Effector CD8-positive, alpha-beta T cell (primary cell): Measurements from ENCODE around the gene FAM3B.
A peak's percentile ranks its signal among the peaks of the same experiment; 100 is the strongest.

ENCODE experiments used
- DNase-seq: peaks from one replicate; lab custom pipeline; 2025; lab: John Stamatoyannopoulos, UW

The FAM3B gene

DNA sequence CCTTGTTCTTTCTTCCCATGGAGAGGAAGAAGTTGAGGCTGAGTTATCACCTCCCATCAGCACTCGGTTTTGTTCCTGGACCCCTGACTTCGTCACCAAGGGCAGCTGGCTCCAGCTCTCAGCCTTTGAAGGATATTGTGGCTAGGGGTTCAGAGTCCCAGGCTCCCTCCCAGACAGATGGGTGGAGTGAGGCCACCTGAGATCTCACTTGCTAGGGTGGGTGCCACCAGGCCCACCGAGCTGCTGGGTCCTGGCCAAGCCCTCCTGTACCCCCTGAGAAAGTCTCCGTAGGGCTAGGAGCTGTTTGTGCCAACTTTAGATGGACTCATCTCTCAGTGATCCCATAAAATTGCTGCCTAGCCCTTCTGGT is 52.1 kb downstream of the FAM3B start:
- no peak for DNase-seq

DNA sequence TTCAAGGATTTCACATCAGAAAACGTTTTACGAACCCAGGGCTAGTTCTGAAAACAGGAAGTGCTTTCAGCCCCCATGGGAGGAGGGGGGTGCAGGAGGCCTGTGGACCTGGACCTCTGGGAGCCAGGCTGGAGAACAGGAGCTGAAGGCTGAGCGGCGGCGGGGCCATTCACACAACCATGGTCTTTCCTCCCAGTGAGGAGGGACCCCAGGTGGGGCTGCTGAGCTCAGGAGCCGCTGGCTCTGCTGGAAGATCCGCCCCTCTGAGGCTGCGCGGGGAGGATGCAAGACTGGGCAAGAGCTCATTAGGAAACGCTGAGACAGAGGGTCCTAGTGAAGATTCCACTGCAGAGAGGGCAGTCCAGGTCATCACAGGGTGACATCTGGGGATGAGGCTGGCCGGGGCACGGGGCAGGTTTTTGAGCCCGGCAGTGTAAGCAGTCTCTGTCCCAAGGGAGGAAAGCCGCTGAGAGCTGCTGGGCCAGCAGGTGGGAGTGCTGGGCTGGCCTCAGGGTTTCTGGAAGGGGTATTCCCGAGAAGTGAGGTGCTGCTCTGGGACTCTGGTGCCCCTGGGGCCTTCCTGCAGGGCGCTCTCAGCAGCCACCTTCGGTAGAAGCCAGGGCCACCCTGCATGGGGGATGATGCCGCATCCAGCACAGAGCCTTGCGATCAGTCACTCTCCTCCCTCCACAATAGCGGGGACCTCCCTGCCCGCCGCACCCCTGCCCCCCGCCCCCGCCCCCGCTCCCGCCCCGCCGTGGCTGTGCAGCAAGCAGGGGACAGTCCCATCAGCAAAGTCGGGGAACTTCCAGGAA is 52.7 kb downstream of the FAM3B start:
- DNase-seq: peak; percentile 35

DNA sequence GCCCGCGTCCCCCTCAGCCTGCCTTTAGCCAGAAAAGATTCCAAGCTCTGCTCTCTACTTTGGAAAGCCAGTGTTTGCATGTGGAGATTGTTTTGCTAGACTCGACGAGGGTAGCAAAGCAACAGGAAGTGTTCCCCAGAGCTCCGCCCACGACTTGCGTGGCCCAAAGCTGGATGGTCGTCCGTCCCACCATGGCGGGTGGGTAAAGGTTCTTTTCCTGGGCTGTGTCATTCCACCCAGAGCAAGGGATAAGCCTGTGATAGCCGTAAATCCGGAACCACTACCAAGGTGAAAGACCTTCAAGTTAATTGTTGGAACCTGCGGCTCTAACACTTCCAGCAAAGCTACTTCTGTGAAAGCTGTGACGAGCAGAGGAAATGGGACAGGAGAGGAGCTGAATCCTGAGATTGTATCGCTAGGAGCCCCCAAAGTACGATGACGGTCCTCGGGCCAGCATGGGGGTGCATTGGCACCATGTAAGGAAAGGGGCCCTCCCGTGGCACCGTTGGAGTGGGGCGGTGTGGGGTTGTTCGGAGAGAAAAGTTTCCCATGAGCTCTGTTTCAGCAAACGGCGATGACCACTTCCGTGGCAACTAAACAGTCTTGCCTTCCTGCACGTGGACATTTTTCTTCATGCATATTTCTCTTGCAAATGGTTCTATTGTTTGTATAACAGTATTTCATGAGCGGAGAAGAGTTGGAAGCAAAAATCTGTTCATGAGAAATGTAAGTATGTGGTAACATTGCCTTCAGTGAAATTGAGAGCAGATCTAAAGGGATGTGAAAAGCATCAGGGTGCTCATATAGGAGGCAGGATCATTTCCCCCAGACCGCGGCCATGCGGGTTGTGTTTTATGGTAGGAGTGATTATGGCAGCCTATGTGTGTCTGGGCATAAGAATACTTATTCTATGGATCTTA is 53.6 kb downstream of the FAM3B start:
- peak; percentile 35 for DNase-seq

DNA sequence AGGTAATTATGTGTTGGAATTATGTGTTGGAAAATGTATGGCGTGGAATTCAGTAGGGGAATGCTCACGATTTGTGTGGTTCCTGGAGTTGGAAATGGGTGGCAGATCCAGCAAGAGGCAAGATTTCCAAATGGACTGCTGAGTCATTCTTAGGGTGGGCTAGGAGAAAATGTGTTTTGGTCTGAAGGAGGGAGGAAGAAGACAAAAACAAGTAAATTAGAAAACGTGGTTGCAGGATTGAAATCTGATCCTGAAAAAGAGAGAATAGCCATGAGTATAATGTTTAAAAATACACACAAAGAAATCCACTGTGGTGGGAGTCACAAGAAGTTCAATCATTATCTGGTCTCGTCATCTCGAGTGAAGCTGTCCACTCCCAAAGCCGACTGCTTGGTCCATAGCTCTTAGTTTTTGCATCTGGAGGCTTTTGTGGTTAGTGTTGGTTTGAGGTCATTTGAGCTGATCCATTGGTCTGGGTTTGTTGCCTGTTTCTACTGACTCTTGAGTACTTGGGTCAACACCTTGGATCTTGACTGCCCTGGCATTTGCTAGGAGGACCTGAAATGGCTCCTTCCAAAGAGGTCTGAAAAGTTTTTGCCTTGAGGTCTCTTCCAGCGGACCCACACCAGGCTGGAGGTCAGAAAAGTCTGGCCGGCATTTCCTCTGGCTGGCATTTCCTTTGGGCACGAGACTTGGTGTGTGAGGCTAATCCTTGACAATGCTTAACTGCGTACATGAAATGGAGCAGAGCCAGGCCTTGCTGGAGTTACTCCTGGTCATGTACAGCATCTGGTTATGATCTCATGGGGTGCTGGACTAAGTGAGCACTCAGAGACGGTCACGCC is 54.5 kb downstream of the FAM3B start:
- DNase-seq: no peak

DNA sequence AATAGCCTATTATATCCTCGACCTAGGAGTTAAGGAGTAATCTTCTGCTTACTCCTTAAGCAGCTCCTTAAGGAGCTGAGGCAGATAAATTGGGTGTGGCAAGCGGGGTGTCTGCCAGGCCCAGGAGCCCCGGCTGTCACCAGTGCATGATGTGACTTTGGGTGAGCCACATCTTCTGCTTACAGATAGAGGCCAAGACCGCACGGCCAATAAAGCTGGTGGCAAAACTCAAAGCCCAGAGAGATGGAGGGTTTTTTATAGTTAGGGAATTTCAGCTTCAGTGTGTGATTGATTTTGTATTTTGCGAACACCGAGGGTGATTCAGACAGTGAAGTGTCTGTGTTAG is 55.1 kb downstream of the FAM3B start:
- no peak for DNase-seq

DNA sequence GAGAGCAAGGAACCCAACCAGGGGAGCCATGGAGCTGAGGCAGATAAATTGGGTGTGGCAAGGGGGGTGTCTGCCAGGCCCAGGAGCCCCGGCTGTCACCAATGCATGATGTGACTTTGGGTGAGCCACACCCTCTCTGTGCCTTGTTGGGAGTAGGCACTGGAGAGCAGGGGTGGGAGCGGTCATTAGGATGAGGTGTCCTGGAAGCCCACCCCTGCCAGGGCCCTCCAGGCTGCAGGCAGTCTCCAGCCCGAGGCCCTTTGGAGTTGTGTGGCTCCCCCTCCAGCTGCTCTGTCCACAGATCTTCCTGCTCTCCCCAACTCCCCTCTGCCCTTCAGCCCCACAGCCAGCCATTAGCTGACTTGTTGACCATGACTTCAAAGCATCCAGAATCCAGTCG is 56.7 kb downstream of the FAM3B start:
- DNase-seq: no peak

DNA sequence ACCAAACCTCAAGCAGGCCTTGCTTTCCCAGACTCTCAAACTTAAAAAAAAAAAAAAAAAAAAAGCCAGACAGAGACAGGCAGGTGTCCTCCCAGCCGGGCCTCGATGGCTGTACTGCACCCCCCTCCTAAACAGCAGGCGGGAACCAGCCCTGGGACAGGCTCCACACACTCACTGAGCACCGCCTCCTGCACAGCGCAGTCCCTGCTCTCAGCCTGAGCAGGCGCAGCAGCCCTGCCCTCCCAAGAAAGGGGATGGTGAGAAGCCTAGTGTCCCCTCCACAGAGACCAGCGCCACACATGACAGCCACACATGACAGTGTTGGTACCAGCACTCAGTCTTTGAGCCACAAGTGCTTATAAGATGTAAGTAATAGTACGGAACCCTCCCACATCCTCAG is 57.2 kb downstream of the FAM3B start:
- DNase-seq: no peak

DNA sequence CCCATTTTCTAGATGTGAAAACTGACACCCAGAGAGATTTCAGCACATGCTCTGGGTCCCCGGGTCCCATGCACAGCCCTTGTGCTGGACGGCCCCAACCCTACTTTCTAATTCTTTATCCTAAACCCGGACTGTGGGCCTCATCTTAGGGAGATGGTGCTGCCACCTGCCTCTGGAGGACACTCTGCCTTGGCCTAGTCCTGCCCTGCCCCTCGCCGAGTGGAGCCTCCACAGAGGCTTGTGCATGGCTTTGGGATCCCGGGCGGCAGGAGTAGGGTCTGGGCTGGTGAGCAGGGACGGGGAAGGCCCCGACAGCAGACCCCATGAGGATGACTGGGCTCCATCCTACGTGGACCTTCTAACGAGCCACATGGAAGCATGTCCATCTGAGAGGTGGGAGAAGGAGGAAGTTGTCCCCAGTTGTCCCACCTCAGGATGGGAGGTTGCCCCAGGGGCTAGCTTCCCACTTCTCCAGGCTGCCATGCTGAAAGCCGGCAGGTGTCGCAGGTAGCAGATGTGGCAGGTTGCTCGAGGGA is 57.6 kb downstream of the FAM3B start:
- no peak for DNase-seq

DNA sequence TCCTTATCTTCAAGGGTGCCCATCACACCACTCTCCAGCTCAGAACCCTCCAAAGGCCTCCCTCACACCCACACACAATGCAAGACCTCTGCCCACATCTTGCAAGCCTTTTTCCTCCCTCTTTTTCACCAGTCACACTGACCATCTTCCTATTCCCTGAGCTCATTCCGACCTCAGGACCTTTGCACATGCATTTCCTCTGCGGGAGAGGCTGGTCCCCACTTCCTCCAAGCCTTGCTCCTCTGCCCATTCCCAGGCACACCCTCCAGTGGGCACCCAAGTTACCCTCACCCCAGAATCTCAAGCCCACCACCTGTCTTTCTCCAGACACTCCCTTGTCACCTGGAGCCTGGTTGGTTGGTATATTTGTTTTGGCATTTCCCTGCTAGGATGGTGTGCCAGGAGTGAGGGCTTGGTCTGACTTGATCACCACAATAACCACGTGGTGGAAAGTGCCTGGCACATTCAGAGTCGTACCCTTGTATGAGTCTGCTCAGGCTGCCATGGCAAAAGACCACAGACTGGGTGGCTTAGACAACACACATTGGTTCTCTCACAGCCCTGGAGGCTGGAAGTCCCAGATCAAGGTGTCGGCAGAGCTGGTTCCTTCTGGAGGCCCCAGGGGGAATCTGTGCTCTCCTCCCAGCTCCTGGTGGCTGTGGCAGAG is 58.4 kb downstream of the FAM3B start:
- no peak for DNase-seq

DNA sequence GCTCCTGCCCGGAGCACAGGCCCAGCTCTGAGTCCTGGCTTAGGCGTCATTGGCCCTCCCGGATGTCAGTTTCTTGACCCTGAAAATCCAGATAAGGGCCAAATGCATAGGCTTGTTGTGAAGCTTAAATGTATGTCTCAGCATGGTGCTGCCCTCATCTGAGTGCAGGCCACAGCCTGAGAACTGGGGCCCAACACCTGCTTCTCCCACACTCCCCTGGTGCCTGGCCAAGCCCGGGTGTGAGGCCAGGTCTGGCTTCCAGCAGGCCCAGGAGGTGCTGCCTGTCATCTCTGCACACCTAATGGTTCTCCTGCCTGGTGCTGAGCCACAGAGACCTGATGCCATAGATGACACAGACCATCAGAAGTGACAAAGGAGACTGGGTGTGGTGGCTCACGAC is 59.3 kb downstream of the FAM3B start:
- no peak for DNase-seq

DNA sequence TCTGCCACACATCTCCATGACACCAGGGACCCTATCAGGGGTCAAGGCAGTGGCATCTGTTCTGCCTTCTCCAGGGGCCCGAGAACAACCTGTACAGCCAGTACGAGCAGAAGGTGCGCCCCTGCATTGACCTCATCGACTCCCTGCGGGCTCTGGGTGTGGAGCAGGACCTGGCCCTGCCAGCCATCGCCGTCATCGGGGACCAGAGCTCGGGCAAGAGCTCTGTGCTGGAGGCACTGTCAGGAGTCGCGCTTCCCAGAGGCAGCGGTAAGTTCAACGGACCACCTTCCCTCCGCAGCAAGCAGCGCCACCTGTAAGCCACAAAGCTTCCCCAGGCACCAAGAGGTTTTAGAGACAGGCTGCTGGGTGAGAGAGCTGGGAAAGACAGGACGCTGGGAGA is 61.1 kb downstream of the FAM3B start:
- no peak for DNase-seq

DNA sequence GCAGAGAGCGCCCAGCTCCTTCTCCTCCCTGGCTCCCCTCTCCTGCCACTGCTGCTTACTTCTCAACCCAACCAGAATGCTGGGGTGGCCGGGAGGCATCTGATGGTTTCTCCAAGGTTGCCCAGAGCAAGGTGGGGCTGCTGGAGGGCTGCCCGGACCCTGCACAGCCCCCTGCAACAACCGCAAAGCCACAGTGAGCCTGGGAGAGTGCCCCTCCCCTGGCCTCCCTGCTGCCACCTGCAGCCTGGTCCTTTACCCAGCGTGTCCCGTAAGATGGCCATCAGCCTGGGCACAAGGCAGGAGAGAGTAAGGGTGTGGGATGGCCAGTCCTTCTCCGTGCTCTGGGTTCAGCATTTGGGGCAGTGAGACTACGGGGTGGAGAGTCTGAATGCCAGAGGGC is 62.2 kb downstream of the FAM3B start:
- no peak for DNase-seq

DNA sequence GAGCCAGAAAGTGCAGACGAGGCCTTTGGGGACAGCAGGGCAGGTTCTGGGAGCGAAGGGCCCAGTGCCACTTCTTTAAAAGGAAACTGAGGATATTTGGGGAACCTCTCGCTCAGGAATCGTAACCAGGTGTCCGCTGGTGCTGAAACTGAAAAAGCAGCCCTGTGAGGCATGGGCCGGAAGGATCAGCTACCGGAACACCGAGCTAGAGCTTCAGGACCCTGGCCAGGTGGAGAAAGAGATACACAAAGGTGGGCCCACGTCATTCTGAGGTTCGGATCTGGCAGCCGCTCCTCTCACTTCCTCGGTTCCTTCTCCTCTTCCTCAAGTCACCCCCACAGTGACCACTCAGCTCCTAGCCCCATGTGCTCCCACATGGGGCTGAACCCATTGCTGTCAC is 63.3 kb downstream of the FAM3B start:
- no peak for DNase-seq

DNA sequence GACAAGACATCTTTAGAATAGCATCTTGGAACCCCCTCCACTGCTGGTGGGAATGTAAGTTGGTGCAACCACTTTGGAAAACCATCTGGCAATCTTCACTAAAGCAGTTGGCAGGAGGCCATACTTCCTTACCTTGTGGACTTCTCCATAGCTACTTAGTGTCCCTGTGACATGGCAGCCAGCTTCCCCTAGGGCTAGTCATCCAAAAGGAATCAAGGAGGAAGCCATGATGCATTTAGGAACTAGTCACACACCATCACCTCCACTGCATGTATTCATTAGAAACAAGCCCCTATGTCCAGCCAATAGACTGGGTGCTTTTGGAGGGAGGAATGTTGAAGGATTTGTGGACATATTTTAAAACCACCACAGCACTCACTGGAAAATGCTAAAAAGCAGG is 65.1 kb downstream of the FAM3B start:
- DNase-seq: no peak

DNA sequence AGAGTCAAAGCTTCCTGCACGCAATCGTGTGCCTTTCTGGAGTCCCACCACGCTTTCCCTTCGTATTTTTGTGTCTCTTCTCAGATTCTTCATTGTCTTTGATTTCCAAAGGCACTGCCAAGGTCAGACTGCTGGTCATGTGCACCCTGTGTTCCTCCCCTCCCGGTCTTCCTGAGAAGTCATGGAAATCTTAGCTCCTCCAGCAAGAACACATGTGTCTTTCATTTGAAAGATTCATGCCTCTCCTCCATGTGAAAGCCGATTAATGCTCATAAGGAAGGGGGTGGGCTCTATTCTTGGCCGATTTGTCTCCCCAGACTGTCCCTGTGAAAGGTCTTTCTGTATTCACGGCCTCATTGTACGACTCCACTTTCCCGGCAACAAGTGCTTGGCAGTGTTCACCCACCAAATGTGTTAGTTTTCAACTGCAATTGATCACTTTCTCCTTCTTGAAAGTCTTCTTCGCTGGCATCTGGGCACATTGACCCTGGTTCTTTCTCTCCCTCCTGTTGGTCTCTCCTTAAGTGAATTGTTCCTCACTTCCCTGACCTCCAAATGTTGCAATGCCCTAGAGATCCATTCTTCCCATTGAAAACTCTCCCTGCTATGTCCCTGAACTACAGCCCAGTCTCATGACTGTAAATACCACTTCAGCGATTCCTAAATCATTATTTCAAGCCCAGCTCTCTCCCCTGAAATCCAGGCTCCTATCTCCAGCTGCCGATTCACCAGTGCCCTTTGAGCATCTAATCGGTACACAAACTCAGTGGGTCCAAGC is 70.6 kb downstream of the FAM3B start:
- no peak for DNase-seq

DNA sequence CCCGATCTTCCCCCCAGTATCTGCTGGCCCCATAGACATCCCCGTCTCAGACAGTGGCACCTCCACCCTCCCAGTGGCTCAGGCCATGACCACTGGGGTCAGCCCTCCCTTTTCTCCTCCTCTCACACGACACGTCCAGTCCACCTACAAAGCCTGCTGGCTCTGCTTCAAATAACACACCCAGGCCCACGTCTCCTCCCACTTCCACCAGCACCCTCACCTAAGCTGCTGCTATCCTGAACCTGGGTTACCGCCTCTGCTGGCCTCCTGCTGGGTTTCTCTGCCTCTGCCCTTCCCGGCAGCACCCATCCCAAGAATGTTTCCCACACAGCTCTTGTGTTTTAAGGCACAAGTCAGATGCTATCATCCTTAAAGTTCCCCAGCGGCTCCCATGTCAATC is 71.2 kb downstream of the FAM3B start:
- DNase-seq: no peak

DNA sequence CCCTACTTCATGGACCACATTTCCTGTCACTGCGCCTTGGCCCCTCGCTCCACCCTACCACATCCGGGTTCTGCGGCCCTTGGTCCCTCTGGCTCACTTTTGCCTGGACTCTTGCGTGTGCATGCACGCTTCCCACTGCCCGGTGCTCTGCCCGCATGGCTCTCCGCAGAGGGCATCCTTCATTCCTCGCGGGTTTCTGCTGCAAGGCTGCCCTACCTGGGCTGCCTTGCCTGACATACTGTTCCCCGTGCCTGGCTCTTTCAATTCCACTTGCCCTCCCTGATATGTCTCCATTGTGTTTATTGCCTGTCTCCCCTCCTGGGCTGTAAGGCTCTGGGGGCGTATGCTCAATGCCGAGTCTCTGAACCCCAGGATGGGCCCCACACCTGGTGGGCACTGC is 71.7 kb downstream of the FAM3B start:
- DNase-seq: no peak

DNA sequence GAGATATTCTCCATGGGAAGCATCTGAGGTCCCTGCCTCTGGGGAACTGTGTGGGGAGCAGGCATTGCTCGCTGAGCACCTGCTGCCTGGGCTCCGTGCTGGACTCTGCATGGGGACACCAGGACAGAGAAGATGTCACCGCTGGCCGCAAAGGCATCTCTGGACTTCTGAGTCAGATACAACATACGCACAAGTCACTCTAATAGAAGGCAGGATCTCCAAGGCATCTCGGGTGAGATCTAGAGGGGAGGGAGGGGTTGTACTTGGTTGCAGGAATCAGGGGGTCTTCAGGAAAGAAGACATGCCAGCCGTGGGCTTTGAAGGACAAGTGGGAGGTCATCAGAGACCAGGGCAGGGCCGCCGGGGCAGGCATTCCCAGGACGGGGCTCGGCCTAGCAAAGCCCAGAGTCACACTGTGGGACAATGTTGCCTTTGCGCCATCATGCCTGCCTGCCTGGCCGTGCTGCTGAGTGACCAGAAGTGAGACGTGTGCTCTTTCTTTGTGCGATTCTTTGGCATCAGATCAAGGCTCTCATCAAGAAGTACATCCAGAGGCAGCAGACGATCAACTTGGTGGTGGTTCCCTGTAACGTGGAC is 73.5 kb downstream of the FAM3B start:
- no peak for DNase-seq

DNA sequence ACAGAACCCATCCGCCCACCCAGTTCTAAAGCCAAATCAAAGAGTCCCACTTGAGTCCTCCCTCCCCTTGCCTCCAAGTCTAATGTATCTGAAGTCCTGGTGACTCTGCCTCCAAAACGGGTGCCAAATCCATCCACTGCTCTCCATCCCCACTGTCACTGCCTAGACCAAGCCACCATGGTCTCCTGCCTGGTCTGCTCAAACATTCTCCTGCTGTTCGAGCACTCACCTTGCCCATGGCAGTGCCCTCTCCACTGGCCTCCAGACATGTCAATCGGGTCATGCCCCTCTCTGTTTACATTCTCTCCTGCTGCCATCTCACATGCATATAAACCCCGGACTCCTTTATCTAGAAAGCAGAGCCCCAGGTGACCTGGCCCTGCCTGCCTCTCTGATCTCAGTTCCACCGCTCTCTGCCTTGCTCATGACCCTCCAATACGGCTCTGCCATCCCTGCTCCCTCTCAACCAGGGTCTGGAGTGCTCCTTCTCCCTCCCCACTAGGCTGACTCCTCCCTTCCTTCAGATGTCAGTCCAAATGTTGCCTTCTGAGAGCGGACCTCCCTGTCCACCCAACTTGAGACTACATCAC is 77.4 kb downstream of the FAM3B start:
- DNase-seq: no peak

DNA sequence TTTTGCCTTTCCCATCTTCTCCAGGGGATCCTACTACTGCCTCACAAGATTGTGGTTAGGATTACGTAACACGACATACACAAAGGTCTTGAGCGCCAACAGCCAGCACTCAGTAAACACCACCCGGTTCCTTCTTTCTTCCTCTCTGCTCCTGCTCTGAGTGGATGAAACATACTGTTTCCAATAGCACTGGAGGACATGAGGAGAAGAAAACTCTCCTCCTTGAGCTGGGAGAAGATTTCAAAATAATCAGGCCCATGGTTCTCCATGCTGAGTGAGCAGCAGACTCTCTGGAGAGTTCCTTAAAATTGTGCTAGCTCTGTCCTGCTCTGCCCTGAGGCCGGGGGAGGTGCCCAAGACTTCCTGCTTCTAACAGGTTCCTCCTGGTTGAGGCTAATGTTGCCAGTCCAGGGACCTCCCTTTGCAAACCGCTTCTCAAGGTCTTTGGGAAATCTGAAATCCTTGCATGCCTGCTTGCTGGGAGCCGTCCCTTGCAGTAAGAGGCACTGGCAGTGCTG is 80.0 kb downstream of the FAM3B start:
- no peak for DNase-seq
